Left kidney (tissue), 2 donors: ENCODE data around the gene SHISAL2A. TPM values are rescaled to one million over a fixed set of nuclear protein-coding genes. Genes with fewer than 3 reads are reported as not detected.

Experiments used
- DNase-seq: peaks from one replicate; pipeline ENCODE4 v3.0.0-alpha.2; 2013
- polyA plus RNA-seq: library from polyadenylated mRNA; unstranded; fragments of 120-200 nt; gene quantifications from one replicate; pipeline ENCODE4 v1.2.1, GENCODE V29; 2013; ENCODE audit not compliant: insufficient read length

The SHISAL2A gene
- polyA plus RNA-seq, 1 donor, result 2.2 TPM

- no peak for DNase-seq
Observed at GRCh38 chr1:52615489-52616042, 17.4 kb upstream of the SHISAL2A start.

GRCh38 chr1:52621950-52622349, 11.0 kb upstream of the SHISAL2A start:
- no peak for DNase-seq

GRCh38 chr1:52623812-52624211, 9.2 kb upstream of the SHISAL2A start:
- DNase-seq, result no peak

- no peak for DNase-seq
Observed at GRCh38 chr1:52627028-52627427, 5.9 kb upstream of the SHISAL2A start.

- no peak for DNase-seq
Observed at GRCh38 chr1:52628614-52629324, 4.2 kb upstream of the SHISAL2A start.

GRCh38 chr1:52629325-52629643, 3.7 kb upstream of the SHISAL2A start:
- peak; percentile 64 for DNase-seq

- no peak for DNase-seq
Observed at GRCh38 chr1:52629667-52630066, 3.3 kb upstream of the SHISAL2A start.

GRCh38 chr1:52631759-52632331, 1.1 kb upstream of the SHISAL2A start:
- DNase-seq, result no peak

- DNase-seq, result peak; percentile 27
Observed at GRCh38 chr1:52633291-52633754, 355 bp downstream of the SHISAL2A start.

- no peak for DNase-seq
Observed at GRCh38 chr1:52634111-52634510, 1.1 kb downstream of the SHISAL2A start.

- DNase-seq, result no peak
Observed at GRCh38 chr1:52635321-52636089, 2.5 kb downstream of the SHISAL2A start.

- no peak for DNase-seq
Observed at GRCh38 chr1:52636721-52637695, 4.0 kb downstream of the SHISAL2A start.

- no peak for DNase-seq
Observed at GRCh38 chr1:52637946-52638345, 5.0 kb downstream of the SHISAL2A start.

- DNase-seq, result no peak
Observed at GRCh38 chr1:52640697-52641096, 7.7 kb downstream of the SHISAL2A start.

GRCh38 chr1:52641307-52641706, 8.3 kb downstream of the SHISAL2A start:
- no peak for DNase-seq

GRCh38 chr1:52645261-52645660, 12.3 kb downstream of the SHISAL2A start:
- no peak for DNase-seq

- no peak for DNase-seq
Observed at GRCh38 chr1:52651904-52652303, 18.9 kb downstream of the SHISAL2A start.

GRCh38 chr1:52653207-52653849, 20.4 kb downstream of the SHISAL2A start:
- DNase-seq, result no peak

- no peak for DNase-seq
Observed at GRCh38 chr1:52654063-52654462, 21.1 kb downstream of the SHISAL2A start.

GRCh38 chr1:52657702-52658101, 24.7 kb downstream of the SHISAL2A start:
- DNase-seq, result no peak

GRCh38 chr1:52658795-52659194, 25.8 kb downstream of the SHISAL2A start:
- no peak for DNase-seq
